ENCODE measurements around the gene ISX. TPM values are rescaled to one million over a fixed set of nuclear protein-coding genes. Genes with fewer than 3 reads are reported as not detected.

ISX gene
- total and polyA plus RNA-seq, 10 of the 15 experiments (the other 5 are each of a cell fraction or from before 2014, with no cell fraction given) = 0.05 to 0.66 (median 0.25) TPM

DNA sequence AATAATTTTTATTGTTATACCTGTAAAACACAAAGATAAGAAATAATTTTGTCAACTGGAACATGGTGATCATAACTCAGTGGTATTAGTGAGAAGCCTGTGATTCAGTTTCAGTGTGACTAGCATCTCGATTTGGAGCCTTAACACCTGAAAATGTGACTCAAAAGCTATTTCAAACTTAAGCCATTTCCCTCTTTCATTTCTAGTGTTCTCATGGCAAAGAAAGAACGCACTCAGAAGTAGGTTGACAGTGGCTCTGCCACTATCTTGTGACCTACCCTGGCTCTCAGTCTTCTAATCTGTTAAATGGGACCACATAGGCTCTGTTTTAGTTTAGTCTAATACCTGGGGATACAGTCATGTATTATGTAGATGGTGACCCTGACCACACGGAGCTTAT, 62.7 kb downstream of the ISX start (continued):
- peak; percentile 83 for TF ChIP-seq CREM (IDR thresholded peaks at IDR 0.05; ENCODE audit: low read depth)
- no peak for TF ChIP-seq NRF1 (conservative IDR thresholded peaks at IDR 0.05; ENCODE audit: low read depth, low read length)
- TF ChIP-seq EED (IDR thresholded peaks at IDR 0.05; ENCODE audit: low read depth) = peak; percentile 88
- TF ChIP-seq, protein P1, sequence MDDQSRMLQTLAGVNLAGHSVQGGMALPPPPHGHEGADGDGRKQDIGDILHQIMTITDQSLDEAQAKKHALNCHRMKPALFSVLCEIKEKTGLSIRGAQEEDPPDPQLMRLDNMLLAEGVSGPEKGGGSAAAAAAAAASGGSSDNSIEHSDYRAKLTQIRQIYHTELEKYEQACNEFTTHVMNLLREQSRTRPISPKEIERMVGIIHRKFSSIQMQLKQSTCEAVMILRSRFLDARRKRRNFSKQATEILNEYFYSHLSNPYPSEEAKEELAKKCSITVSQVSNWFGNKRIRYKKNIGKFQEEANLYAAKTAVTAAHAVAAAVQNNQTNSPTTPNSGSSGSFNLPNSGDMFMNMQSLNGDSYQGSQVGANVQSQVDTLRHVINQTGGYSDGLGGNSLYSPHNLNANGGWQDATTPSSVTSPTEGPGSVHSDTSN (IDR thresholded peaks at IDR 0.05; ENCODE audit: insufficient replicate concordance, low read depth, low read length) = no peak
- 0 out of 2 replicates have a peak, but pooled peaks have one; percentile 44 for TF ChIP-seq POLR2AphosphoS5 (IDR thresholded peaks at IDR 0.05; ENCODE audit: low read length)
- TF ChIP-seq, protein P2, sequence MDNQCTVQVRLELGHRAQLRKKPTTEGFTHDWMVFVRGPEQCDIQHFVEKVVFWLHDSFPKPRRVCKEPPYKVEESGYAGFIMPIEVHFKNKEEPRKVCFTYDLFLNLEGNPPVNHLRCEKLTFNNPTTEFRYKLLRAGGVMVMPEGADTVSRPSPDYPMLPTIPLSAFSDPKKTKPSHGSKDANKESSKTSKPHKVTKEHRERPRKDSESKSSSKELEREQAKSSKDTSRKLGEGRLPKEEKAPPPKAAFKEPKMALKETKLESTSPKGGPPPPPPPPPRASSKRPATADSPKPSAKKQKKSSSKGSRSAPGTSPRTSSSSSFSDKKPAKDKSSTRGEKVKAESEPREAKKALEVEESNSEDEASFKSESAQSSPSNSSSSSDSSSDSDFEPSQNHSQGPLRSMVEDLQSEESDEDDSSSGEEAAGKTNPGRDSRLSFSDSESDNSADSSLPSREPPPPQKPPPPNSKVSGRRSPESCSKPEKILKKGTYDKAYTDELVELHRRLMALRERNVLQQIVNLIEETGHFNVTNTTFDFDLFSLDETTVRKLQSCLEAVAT (IDR thresholded peaks at IDR 0.05) = no peak
- TF ChIP-seq, protein P3, sequence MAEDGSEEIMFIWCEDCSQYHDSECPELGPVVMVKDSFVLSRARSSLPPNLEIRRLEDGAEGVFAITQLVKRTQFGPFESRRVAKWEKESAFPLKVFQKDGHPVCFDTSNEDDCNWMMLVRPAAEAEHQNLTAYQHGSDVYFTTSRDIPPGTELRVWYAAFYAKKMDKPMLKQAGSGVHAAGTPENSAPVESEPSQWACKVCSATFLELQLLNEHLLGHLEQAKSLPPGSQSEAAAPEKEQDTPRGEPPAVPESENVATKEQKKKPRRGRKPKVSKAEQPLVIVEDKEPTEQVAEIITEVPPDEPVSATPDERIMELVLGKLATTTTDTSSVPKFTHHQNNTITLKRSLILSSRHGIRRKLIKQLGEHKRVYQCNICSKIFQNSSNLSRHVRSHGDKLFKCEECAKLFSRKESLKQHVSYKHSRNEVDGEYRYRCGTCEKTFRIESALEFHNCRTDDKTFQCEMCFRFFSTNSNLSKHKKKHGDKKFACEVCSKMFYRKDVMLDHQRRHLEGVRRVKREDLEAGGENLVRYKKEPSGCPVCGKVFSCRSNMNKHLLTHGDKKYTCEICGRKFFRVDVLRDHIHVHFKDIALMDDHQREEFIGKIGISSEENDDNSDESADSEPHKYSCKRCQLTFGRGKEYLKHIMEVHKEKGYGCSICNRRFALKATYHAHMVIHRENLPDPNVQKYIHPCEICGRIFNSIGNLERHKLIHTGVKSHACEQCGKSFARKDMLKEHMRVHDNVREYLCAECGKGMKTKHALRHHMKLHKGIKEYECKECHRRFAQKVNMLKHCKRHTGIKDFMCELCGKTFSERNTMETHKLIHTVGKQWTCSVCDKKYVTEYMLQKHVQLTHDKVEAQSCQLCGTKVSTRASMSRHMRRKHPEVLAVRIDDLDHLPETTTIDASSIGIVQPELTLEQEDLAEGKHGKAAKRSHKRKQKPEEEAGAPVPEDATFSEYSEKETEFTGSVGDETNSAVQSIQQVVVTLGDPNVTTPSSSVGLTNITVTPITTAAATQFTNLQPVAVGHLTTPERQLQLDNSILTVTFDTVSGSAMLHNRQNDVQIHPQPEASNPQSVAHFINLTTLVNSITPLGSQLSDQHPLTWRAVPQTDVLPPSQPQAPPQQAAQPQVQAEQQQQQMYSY (CRISPR knock-in tag; IDR thresholded peaks at IDR 0.05) = no peak
- TF ChIP-seq, protein P4, sequence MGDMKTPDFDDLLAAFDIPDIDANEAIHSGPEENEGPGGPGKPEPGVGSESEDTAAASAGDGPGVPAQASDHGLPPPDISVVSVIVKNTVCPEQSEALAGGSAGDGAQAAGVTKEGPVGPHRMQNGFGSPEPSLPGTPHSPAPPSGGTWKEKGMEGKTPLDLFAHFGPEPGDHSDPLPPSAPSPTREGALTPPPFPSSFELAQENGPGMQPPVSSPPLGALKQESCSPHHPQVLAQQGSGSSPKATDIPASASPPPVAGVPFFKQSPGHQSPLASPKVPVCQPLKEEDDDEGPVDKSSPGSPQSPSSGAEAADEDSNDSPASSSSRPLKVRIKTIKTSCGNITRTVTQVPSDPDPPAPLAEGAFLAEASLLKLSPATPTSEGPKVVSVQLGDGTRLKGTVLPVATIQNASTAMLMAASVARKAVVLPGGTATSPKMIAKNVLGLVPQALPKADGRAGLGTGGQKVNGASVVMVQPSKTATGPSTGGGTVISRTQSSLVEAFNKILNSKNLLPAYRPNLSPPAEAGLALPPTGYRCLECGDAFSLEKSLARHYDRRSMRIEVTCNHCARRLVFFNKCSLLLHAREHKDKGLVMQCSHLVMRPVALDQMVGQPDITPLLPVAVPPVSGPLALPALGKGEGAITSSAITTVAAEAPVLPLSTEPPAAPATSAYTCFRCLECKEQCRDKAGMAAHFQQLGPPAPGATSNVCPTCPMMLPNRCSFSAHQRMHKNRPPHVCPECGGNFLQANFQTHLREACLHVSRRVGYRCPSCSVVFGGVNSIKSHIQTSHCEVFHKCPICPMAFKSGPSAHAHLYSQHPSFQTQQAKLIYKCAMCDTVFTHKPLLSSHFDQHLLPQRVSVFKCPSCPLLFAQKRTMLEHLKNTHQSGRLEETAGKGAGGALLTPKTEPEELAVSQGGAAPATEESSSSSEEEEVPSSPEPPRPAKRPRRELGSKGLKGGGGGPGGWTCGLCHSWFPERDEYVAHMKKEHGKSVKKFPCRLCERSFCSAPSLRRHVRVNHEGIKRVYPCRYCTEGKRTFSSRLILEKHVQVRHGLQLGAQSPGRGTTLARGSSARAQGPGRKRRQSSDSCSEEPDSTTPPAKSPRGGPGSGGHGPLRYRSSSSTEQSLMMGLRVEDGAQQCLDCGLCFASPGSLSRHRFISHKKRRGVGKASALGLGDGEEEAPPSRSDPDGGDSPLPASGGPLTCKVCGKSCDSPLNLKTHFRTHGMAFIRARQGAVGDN (IDR thresholded peaks at IDR 0.05) = peak; percentile 63
- TF ChIP-seq CBFB (IDR thresholded peaks at IDR 0.05; ENCODE audit: low read depth) = peak; percentile 70
- TF ChIP-seq, protein P5, sequence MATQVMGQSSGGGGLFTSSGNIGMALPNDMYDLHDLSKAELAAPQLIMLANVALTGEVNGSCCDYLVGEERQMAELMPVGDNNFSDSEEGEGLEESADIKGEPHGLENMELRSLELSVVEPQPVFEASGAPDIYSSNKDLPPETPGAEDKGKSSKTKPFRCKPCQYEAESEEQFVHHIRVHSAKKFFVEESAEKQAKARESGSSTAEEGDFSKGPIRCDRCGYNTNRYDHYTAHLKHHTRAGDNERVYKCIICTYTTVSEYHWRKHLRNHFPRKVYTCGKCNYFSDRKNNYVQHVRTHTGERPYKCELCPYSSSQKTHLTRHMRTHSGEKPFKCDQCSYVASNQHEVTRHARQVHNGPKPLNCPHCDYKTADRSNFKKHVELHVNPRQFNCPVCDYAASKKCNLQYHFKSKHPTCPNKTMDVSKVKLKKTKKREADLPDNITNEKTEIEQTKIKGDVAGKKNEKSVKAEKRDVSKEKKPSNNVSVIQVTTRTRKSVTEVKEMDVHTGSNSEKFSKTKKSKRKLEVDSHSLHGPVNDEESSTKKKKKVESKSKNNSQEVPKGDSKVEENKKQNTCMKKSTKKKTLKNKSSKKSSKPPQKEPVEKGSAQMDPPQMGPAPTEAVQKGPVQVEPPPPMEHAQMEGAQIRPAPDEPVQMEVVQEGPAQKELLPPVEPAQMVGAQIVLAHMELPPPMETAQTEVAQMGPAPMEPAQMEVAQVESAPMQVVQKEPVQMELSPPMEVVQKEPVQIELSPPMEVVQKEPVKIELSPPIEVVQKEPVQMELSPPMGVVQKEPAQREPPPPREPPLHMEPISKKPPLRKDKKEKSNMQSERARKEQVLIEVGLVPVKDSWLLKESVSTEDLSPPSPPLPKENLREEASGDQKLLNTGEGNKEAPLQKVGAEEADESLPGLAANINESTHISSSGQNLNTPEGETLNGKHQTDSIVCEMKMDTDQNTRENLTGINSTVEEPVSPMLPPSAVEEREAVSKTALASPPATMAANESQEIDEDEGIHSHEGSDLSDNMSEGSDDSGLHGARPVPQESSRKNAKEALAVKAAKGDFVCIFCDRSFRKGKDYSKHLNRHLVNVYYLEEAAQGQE (IDR thresholded peaks at IDR 0.05; ENCODE audit: low read depth, low read length) = no peak
- TF ChIP-seq PML (IDR thresholded peaks at IDR 0.05; ENCODE audit: low read length) = 0 out of 2 replicates have a peak, but pooled peaks have one; percentile 50
- no peak for TF ChIP-seq HDAC6 (IDR thresholded peaks at IDR 0.05; ENCODE audit: unreplicated experiment)
- no peak for TF ChIP-seq NR2C1 (IDR thresholded peaks at IDR 0.05)
- TF ChIP-seq PAX8 (IDR thresholded peaks at IDR 0.05) = no peak
- no peak for TF ChIP-seq CHD1 (IDR thresholded peaks at IDR 0.05; ENCODE audit: low read depth, low read length)
- TF ChIP-seq MEF2A (IDR thresholded peaks at IDR 0.05; ENCODE audit: insufficient read depth, low read depth, low read length) = peak; percentile 93

All from GM12878 (cell line).